A673 (cell line): Measurements from ENCODE around the gene PNPT1. TPM values are rescaled to one million over a fixed set of nuclear protein-coding genes. Genes with fewer than 3 reads are reported as not detected.

Source experiments
- BruUV-seq: library from RNA; stranded (reverse); fragments of 400-500 nt; replicated peaks from 2 replicates; lab custom pipeline; 2021; lab: Mats Ljungman, UMichigan
- CTCF ChIA-PET: fragments of 300-600 bp; sonication (Branson Sonifier 250); formaldehyde crosslinking; loops from one replicate; lab custom pipeline; 2022; ENCODE audit warnings: antibody characterized with exemption; lab: Charles Lee
- POLR2A ChIA-PET: fragments of 300-600 bp; sonication (Branson Sonifier 250); formaldehyde crosslinking; loops from one replicate; lab custom pipeline; 2022; ENCODE audit warnings: antibody characterized with exemption; ENCODE audit not compliant: low non-redundant PET; lab: Charles Lee
- DNase-seq: peaks from one replicate; pipeline ENCODE4 v3.0.0-alpha.2; 2015; ENCODE audit warnings: low spot score
- H3K27ac ChIP-seq: fragments of 200-600 bp; sonication (generic); 2 replicates; pipeline ENCODE4 v1.5.1; 2016; ENCODE audit warnings: mixed run types, low read depth, mild to moderate bottlenecking, mixed read lengths, antibody characterized with exemption, low read length; ENCODE audit not compliant: poor library complexity, severe bottlenecking
- H3K27me3 ChIP-seq: fragments of 200-600 bp; sonication (generic); replicated peaks from 2 replicates; pipeline ENCODE4 v1.6.1; 2017; ENCODE audit warnings: mixed run types, low read depth, mild to moderate bottlenecking, mixed read lengths, antibody characterized with exemption, low read length; ENCODE audit not compliant: insufficient read depth, poor library complexity
- H3K36me3 ChIP-seq: fragments of 200-600 bp; sonication (generic); 2 replicates; pipeline ENCODE4 v1.6.1; 2016; ENCODE audit warnings: mixed run types, mild to moderate bottlenecking, mixed read lengths, antibody characterized with exemption, low read length; ENCODE audit not compliant: insufficient read depth, poor library complexity, severe bottlenecking
- H3K4me1 ChIP-seq: fragments of 200-600 bp; sonication (generic); 2 replicates; pipeline ENCODE4 v1.6.1; 2017; ENCODE audit warnings: mixed run types, mild to moderate bottlenecking, mixed read lengths, antibody characterized with exemption, low read length; ENCODE audit not compliant: insufficient read depth, poor library complexity, severe bottlenecking
- H3K4me3 ChIP-seq: fragments of 200-600 bp; sonication (generic); 2 replicates; pipeline ENCODE4 v1.5.1; 2016; ENCODE audit warnings: low read depth, mixed run types, mild to moderate bottlenecking, mixed read lengths, low read length; ENCODE audit not compliant: poor library complexity, severe bottlenecking
- H3K9me3 ChIP-seq: fragments of 200-600 bp; sonication (generic); 2 replicates; pipeline ENCODE4 v1.6.1; 2016; ENCODE audit warnings: mixed run types, low read depth, mild to moderate bottlenecking, mixed read lengths, antibody characterized with exemption, low read length; ENCODE audit not compliant: poor library complexity, severe bottlenecking
- EZH2 ChIP-seq: fragments of 200-600 bp; sonication (generic); IDR thresholded peaks from 2 replicates; pipeline ENCODE4 v1.6.1; 2017; ENCODE audit warnings: borderline replicate concordance, low read depth, mild to moderate bottlenecking, mixed read lengths, antibody characterized with exemption, low read length; ENCODE audit not compliant: poor library complexity, severe bottlenecking
- intact Hi-C: fragments of 100-400 bp; cut with micrococcal nuclease; formaldehyde crosslinking; loops from one replicate; pipeline ENCODE4 v1.10.0; 2022; ENCODE audit not compliant: unreplicated experiment
- total RNA-seq: library from RNA; stranded (reverse); gene quantifications from 2 replicates; pipeline ENCODE4 v1.2.3, GENCODE V29; 2021
- TF ChIP-seq, protein P1 (sequence below): fragments of 300-800, 200-600 bp; sonication (generic); conservative IDR thresholded peaks from 2 replicates; pipeline ENCODE4 v1.5.1; 2017; ENCODE audit warnings: low read depth, mild to moderate bottlenecking, antibody characterized with exemption, low read length, moderate library complexity, mixed read lengths

PNPT1 gene
- total RNA-seq, 1 experiment from 2014 or later, result 53.3 TPM

DNA sequence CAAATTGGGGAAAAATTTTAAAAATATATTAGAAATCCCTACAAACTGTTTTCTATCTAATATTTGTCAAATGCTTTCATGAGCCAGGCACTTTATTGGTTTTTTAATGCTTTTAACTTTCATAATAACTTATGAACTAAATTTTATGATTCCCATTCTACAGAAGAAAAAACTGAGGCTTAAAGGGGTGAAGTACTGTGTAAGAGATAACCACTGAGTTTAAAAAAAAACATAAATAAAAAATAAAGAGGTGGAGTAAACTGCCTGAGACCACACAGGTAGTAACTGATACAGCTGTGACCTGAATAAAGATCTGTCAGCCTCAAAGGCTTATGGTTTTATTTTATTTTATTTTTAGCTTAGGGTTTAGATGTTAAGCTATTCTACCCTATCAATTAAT lies 24.7 kb downstream of the PNPT1 start:
- Histone ChIP-seq H3K4me3 (no peak overlapping the region), H3K36me3 (peaks cover 32% of the 10 kb centered on the region), H3K27ac (no peak overlapping the region), H3K9me3 (no peaks in the 10 kb centered on the region), H3K4me1 (no peaks in the 10 kb centered on the region), H3K27me3 (no peaks in the 10 kb centered on the region)
- CTCF ChIA-PET, result no interaction called here
- intact Hi-C loops, result no loop called here
- BruUV-seq, result no TSS peak
- POLR2A ChIA-PET, result no interaction called here
- DNase-seq, result no peak
- TF ChIP-seq EZH2, result no peak
- TF ChIP-seq, protein P1, sequence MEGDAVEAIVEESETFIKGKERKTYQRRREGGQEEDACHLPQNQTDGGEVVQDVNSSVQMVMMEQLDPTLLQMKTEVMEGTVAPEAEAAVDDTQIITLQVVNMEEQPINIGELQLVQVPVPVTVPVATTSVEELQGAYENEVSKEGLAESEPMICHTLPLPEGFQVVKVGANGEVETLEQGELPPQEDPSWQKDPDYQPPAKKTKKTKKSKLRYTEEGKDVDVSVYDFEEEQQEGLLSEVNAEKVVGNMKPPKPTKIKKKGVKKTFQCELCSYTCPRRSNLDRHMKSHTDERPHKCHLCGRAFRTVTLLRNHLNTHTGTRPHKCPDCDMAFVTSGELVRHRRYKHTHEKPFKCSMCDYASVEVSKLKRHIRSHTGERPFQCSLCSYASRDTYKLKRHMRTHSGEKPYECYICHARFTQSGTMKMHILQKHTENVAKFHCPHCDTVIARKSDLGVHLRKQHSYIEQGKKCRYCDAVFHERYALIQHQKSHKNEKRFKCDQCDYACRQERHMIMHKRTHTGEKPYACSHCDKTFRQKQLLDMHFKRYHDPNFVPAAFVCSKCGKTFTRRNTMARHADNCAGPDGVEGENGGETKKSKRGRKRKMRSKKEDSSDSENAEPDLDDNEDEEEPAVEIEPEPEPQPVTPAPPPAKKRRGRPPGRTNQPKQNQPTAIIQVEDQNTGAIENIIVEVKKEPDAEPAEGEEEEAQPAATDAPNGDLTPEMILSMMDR, result no peak

- Histone ChIP-seq H3K4me3 (no peak overlapping the region), H3K27me3 (no peaks in the 10 kb centered on the region), H3K27ac (no peak overlapping the region), H3K36me3 (peaks cover 22% of the 10 kb centered on the region), H3K4me1 (no peaks in the 10 kb centered on the region), H3K9me3 (no peaks in the 10 kb centered on the region)
- intact Hi-C loops, result no loop called here
- ChIA-PET POLR2A (no interaction called here), CTCF (no interaction called here)
- BruUV-seq, result no TSS peak
- TF ChIP-seq EZH2, result no peak
- TF ChIP-seq, protein P1, result no peak
- DNase-seq, result no peak
Measured at GRCh38 chr2:55653255-55653654, 40.4 kb downstream of the PNPT1 start.

DNA sequence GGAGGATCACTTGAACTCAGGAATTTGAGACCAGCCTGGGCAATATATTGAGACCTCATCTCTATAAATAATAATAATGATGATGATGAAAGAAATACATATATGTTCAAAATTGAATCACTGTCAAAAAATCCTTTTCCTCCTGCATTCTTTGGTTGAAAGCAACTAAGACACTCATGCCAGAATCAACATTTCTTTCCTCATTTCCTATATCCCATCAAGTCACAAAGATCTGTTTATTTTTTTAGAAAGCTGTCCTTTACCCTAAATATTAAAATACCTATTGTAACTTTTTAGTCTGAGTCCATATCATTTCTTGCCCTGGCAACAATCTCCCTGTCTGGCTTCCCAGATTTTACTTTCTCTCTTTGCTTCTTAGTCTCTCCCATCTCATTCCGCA lies 44.4 kb downstream of the PNPT1 start:
- POLR2A ChIA-PET, result no interaction called here
- Histone ChIP-seq H3K27me3 (no peaks in the 10 kb centered on the region), H3K4me3 (no peak overlapping the region), H3K9me3 (no peaks in the 10 kb centered on the region), H3K27ac (no peak overlapping the region), H3K4me1 (no peaks in the 10 kb centered on the region), H3K36me3 (peaks cover 11% of the 10 kb centered on the region)
- CTCF ChIA-PET, result no interaction called here
- no TSS peak for BruUV-seq
- intact Hi-C loops, result no loop called here
- TF ChIP-seq, protein P1, result no peak
- no peak for TF ChIP-seq EZH2
- DNase-seq, result no peak
